Heart right ventricle (tissue), 16 donors: ENCODE results near the gene ACBD3. TPM values are rescaled to one million over a fixed set of nuclear protein-coding genes. Genes with fewer than 3 reads are reported as not detected.
A peak's percentile ranks its signal among the peaks of the same experiment; 100 is the strongest.

ENCODE experiments used
- ATAC-seq, 8 donors: fragments of 200-7000 bp; cut with Tn5 transposase; one replicate each; pipeline ENCODE4 v1.9.1; 2020; ENCODE audit warnings: mild to moderate bottlenecking in 8 of 8, moderate library complexity in 8 of 8, moderate number of reproducible peaks in 1 of 8
- DNase-seq, 2 donors: peaks; one replicate each; pipeline ENCODE4 v3.0.0-alpha.2; 2020
- H3K27ac ChIP-seq, 10 donors: fragments of 200-600 bp; sonication (generic) in 2 of 10; one replicate each; pipeline versions ENCODE4 v1.5.0 to v1.8.0; 2020 to 2022; ENCODE audit warnings: mild to moderate bottlenecking in 3 of 10
- H3K27me3 ChIP-seq, 7 donors: fragments of 200-600 bp; one replicate each; pipeline ENCODE4 v1.8.0; 2021 to 2022; ENCODE audit warnings: mild to moderate bottlenecking in 2 of 7
- H3K36me3 ChIP-seq, 9 donors: fragments of 200-600 bp; sonication (generic) in 1 of 9; one replicate each; pipeline versions ENCODE4 v1.5.0 to v1.8.0; 2020 to 2022; ENCODE audit warnings: mild to moderate bottlenecking in 2 of 9
- H3K4me1 ChIP-seq, 9 donors: fragments of 200-600 bp; sonication (generic) in 1 of 9; one replicate each; pipeline versions ENCODE4 v1.5.0 to v1.8.0; 2020 to 2022; ENCODE audit warnings: mild to moderate bottlenecking in 4 of 9
- H3K4me3 ChIP-seq, 10 donors: fragments of 200-600 bp; sonication (generic) in 2 of 10; one replicate each; pipeline versions ENCODE4 v1.5.0 to v1.8.0; 2020 to 2022; ENCODE audit warnings: mild to moderate bottlenecking in 7 of 10, moderate library complexity in 2 of 10
- H3K9me3 ChIP-seq, 11 donors: fragments of 200-600 bp in 10 of 11; sonication (generic) in 2 of 11; one replicate each; pipeline versions ENCODE4 v1.5.0 to v1.8.0; 2013 to 2022; ENCODE audit warnings: mild to moderate bottlenecking in 2 of 11, control low read depth in 1 of 11, moderate library complexity in 1 of 11
- WGBS, 2 donors: extraction: QIAGEN DNeasy Blood & Tissue Kit; methylation state at CpG; one replicate each; pipeline ENCODE4 v1.1.7; 2013; ENCODE audit warnings: inconsistent platforms in 1 of 2; 5-methylcytosine and 5-hydroxymethylcytosine counted together
- intact Hi-C, 10 donors: fragments of 100-400 bp; cut with DNase I; formaldehyde crosslinking; loops; one replicate each; pipeline versions ENCODE4 v1.11.1 to v1.14.2; 2022
- polyA plus RNA-seq, 2 donors: library from polyadenylated mRNA; stranded (reverse); fragments of 200-250 nt; gene quantifications; one replicate each; pipeline ENCODE4 v1.2.3, GENCODE V29; 2013
- total RNA-seq, 10 donors: library from RNA; stranded (reverse); fragmentation: NEBNext Ultra II Directional in 3 of 10; extraction: Animal tissue kit (Norgen Biotek cat#: 25700) in 3 of 10; gene quantifications; one replicate each; pipeline versions ENCODE4 v1.2.1 to v1.2.4, GENCODE V29; 2021 to 2023
- TF ChIP-seq, protein P1 (sequence below), 9 donors: fragments of 200-600 bp; sonication (generic) in 2 of 9; IDR thresholded peaks; one replicate each; pipeline versions ENCODE4 v1.5.0 to v1.8.0; 2021 to 2022; ENCODE audit warnings: antibody characterized with exemption in 9 of 9, mild to moderate bottlenecking in 5 of 9, moderate library complexity in 1 of 9
- donor health status: Arrhythmogenic right ventricular cardiomyopathy.
- donor health status: ischemic (EF 13 %, LVEDD 7.1; RV severe dilation, severe dysfunction).
- donor health status: healthy with polysubstance abuse.
- donor health status: DM: no; HTN: yes; CAD: no.
- donor health status: DM: no; HTN: no; CAD: no.
- donor health status: ischemic (EF 25% LVEDD 6.9; RV normal size, moderate dysfunction).
- donor health status: ischemic (EF 25% LVEDD 5.7; RV mildly dilated, moderate dysfunction).
- donor health status: healthy.
- donor health status: DM: yes; HTN: yes; CAD: no.
- donor health status: Ischemic cardiomyopathy.
- donor health status: ischemic (EF 35%, LVEDD 5.7; RV mildly dilated, moderate dysfunction).
- donor health status: nonischemic (EF 11% LVEDD 7.7; RV severe dilation, severe dysfunction).
- donor health status: DM: yes; HTN: yes; CAD: no.
- donor health status: PGD.
- donor health status: ischemic (EF 29% LVEDD 5.4; RV normal size, mild dysfunction).
- donor health status: nonischemic (EF 23%, LVEDD 6.1; RV moderate dilation, normal function).

The ACBD3 gene
- total and polyA plus RNA-seq, 12 donors, result 9.3 to 39.1 (median 32.4) TPM

DNA sequence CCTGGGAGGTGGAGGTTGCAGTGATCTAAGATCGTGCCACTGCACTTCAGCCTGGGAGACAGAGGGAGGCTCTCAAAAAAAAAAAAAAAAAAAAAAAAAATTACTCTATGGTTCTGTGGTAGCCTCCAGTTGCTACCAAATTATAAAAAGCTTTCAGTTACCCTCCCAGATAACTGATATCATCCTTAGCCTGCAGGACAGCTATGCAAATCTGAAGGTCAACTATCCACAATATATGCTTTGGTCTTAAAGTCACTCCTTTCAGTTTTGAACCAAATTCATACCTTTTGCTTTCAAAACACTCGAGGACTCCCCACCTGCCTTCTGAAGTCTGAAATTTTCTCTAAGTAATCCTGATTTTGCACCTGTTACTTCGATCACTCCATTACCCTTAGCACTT lies 40.1 kb upstream of the ACBD3 start:
- DNase-seq, result no peak
- Histone ChIP-seq H3K4me1 (peaks cover 0 to 10% (median 4%) of the 10 kb centered on the region in 9 donors), H3K27ac (no peak overlapping the region), H3K27me3 (peaks cover 0 to 38% (median 11%) of the 10 kb centered on the region in 7 donors), H3K9me3 (no peaks in the 10 kb centered on the region), H3K36me3 (peaks cover 0 to 24% (median 0%) of the 10 kb centered on the region in 9 donors), H3K4me3 (no peak overlapping the region)
- 91 to 93% methylated on average over 3 of the region's 3 CpGs for WGBS, 2 donors
- TF ChIP-seq, protein P1, sequence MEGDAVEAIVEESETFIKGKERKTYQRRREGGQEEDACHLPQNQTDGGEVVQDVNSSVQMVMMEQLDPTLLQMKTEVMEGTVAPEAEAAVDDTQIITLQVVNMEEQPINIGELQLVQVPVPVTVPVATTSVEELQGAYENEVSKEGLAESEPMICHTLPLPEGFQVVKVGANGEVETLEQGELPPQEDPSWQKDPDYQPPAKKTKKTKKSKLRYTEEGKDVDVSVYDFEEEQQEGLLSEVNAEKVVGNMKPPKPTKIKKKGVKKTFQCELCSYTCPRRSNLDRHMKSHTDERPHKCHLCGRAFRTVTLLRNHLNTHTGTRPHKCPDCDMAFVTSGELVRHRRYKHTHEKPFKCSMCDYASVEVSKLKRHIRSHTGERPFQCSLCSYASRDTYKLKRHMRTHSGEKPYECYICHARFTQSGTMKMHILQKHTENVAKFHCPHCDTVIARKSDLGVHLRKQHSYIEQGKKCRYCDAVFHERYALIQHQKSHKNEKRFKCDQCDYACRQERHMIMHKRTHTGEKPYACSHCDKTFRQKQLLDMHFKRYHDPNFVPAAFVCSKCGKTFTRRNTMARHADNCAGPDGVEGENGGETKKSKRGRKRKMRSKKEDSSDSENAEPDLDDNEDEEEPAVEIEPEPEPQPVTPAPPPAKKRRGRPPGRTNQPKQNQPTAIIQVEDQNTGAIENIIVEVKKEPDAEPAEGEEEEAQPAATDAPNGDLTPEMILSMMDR (IDR thresholded peaks at IDR 0.05), result no peak
- ATAC-seq, result no peak
- intact Hi-C loops, result no loop called here

DNA sequence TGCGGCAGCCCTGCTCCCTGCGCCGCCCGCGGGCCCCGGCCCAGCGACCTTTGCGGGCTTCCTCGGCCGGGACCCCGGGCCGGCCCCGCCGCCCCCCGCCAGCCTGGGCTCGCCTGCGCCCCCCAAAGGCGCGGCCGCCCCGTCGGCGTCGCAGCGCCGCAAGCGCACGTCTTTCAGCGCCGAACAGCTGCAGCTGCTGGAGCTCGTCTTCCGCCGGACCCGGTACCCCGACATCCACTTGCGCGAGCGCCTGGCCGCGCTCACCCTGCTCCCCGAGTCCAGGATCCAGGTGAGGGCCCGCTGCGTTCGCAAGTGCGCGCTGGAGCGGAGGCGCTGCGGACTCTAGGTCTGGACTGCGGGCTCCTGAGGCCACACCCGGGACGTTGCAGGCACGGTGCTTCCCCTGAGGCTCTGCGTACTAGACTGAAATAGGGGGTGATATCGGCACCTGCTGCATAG lies 37.3 kb upstream of the ACBD3 start:
- no peak for DNase-seq
- H3K36me3 ChIP-seq, result no peaks in the 10 kb centered on the region
- ATAC-seq, result peak in 4 of 8 donors; percentile 33 to 45 (median 39)
- intact Hi-C loops, result loop anchor here in 1 of 10 donors (5.0 kb wide), 1 partner anchor 98 kb away; no protein-coding TSS in a partner anchor
- H3K27ac ChIP-seq, result no peak overlapping the region
- H3K4me3 ChIP-seq, result peak overlapping the region in 9 of 10 donors; percentile 40 to 57 (median 55)
- TF ChIP-seq, protein P1 (IDR thresholded peaks at IDR 0.05), result no peak
- peaks cover 0 to 38% (median 11%) of the 10 kb centered on the region in 7 donors for H3K27me3 ChIP-seq
- peaks cover 0 to 10% (median 4%) of the 10 kb centered on the region in 9 donors for H3K4me1 ChIP-seq
- no peaks in the 10 kb centered on the region for H3K9me3 ChIP-seq
- WGBS, 2 donors, result 1% methylated on average over 35 to 55 of the region's 55 CpGs

DNA sequence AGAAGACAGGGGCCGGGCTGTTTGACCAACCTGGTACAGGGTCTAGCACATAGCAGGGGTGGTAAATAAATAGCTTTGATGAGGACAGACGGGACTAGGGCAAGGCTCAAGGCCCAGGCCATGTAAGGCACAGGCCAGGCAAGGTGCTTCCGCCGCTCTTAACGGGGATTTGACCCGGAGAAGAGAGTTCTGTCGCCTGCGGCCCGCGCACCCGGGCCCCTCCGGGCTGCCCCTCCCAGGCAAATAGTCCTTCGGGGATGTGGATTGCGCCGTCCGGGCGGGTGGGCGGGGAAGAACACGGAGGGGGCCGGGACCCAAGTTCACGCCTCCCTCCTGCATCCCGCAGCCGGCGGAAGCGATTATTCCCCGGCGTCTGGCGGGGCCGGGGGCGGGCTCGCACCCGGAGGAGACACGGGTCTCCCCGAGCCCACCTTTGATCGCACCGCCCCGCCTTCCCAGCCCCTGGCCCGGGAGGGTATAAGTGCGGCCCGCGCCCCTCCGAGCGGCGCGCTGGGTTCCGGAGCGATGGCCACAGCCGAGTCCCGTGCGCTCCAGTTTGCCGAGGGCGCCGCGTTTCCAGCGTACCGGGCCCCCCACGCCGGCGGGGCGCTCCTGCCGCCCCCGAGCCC lies 36.7 kb upstream of the ACBD3 start, which contains the start of gene MIXL1:
Gene MIXL1 (plus strand): TSS at position 508 of the 629 bp plus-strand sequence. CDS start 18 bp downstream, at position 526.
- Histone ChIP-seq H3K9me3 (no peaks in the 10 kb centered on the region), H3K4me1 (peaks cover 0 to 10% (median 4%) of the 10 kb centered on the region in 9 donors), H3K4me3 (peak within 1 kb of the TSS in 9 of 10 donors; percentile 40 to 57 (median 55)), H3K27ac (no peak within 1 kb of the TSS), H3K27me3 (peaks cover 0 to 38% (median 11%) of the 10 kb centered on the region in 7 donors), H3K36me3 (no peaks in the 10 kb centered on the region)
- DNase-seq, result no peak
- intact Hi-C loops, result loop anchor here in 1 of 10 donors (5.0 kb wide), 1 partner anchor 99 kb away; no protein-coding TSS in a partner anchor
- WGBS, 2 donors, result 4 to 5% methylated on average over 54 to 62 of the region's 62 CpGs
- ATAC-seq, result peak in 2 of 8 donors; percentile 52 to 53
- TF ChIP-seq, protein P1 (IDR thresholded peaks at IDR 0.05), result no peak

DNA sequence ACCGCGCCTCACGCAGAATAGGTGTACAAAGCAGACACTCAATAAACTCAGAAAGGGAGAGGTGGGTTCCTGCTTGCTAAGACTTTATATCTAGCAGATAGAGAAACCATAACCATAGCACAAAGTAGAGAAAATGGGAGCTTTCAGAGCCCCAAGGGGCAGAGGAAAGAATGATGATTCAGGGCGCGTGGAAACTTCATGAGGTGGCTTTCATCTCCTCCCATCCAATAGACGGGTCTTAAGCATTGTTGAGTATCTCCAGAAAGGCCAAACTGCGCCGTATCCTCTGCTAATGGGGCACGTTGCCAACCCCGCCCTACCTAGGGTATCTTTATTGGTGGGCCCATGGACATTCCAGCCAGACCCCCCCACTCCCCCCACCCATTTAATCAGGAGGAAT lies 36.1 kb upstream of the ACBD3 start:
- intact Hi-C loops, result loop anchor here in 1 of 10 donors (5.0 kb wide), 1 partner anchor 100 kb away; no protein-coding TSS in a partner anchor
- Histone ChIP-seq H3K9me3 (no peaks in the 10 kb centered on the region), H3K4me1 (peaks cover 0 to 10% (median 4%) of the 10 kb centered on the region in 9 donors), H3K4me3 (no peak overlapping the region), H3K27ac (no peak overlapping the region), H3K27me3 (peaks cover 0 to 38% (median 11%) of the 10 kb centered on the region in 7 donors), H3K36me3 (no peaks in the 10 kb centered on the region)
- DNase-seq (no peak), ATAC-seq (no peak)
- 90 to 94% methylated on average over 10 of the region's 10 CpGs for WGBS, 2 donors
- TF ChIP-seq, protein P1 (IDR thresholded peaks at IDR 0.05), result no peak
